ENCODE data around the gene NDNF. TPM values are rescaled to one million over a fixed set of nuclear protein-coding genes. Genes with fewer than 3 reads are reported as not detected.

NDNF gene
- total RNA-seq, 2 donors from 2014 or later: 5.2 to 5.7 TPM

GRCh38 chr4:121069430-121069829, 2.9 kb downstream of the NDNF start:
- Histone ChIP-seq H3K4me3 (no peak overlapping the region), H3K9me3 (no peaks in the 10 kb centered on the region), H3K27ac (no peak overlapping the region), H3K4me1 (replicated peaks) (no peaks in the 10 kb centered on the region), H3K27me3 (replicated peaks; ENCODE audit: insufficient read depth) (no peaks in the 10 kb centered on the region), H3K36me3 (no peaks in the 10 kb centered on the region)
- 82% methylated on average over 1 of the region's 1 CpG for WGBS
- intact Hi-C loops (cut with DNase I): no loop called here
- TF ChIP-seq POLR2AphosphoS5 (IDR thresholded peaks at IDR 0.05) (no peak), POLR2A (IDR thresholded peaks at IDR 0.05) (no peak), CTCF (IDR thresholded peaks at IDR 0.05) (no peak)
- no peak for DNase-seq (ENCODE audit: low spot score)

GRCh38 chr4:121064482-121064881, 7.9 kb downstream of the NDNF start:
- intact Hi-C loops (cut with DNase I): no loop called here
- TF ChIP-seq CTCF (IDR thresholded peaks at IDR 0.05) (no peak), POLR2AphosphoS5 (IDR thresholded peaks at IDR 0.05) (no peak), POLR2A (IDR thresholded peaks at IDR 0.05) (no peak)
- Histone ChIP-seq H3K36me3 (no peaks in the 10 kb centered on the region), H3K27me3 (replicated peaks; ENCODE audit: insufficient read depth) (no peaks in the 10 kb centered on the region), H3K27ac (no peak overlapping the region), H3K4me3 (no peak overlapping the region), H3K9me3 (no peaks in the 10 kb centered on the region), H3K4me1 (replicated peaks) (no peaks in the 10 kb centered on the region)
- no peak for DNase-seq (ENCODE audit: low spot score)
- 70% methylated on average over 3 of the region's 3 CpGs for WGBS

- intact Hi-C loops (cut with DNase I): no loop called here
These were observed 9.8 kb downstream of the NDNF start for GRCh38 chr4:121062521-121062920.

GRCh38 chr4:121061861-121062260, 10.5 kb downstream of the NDNF start:
- Histone ChIP-seq H3K27me3 (replicated peaks; ENCODE audit: insufficient read depth) (no peaks in the 10 kb centered on the region), H3K36me3 (no peaks in the 10 kb centered on the region), H3K4me1 (replicated peaks) (no peaks in the 10 kb centered on the region), H3K9me3 (no peaks in the 10 kb centered on the region), H3K4me3 (no peak overlapping the region), H3K27ac (no peak overlapping the region)
- no peak for TF ChIP-seq POLR2A (IDR thresholded peaks at IDR 0.05)
- TF ChIP-seq POLR2AphosphoS5 (IDR thresholded peaks at IDR 0.05): no peak
- no peak for TF ChIP-seq CTCF (IDR thresholded peaks at IDR 0.05)
- intact Hi-C loops (cut with DNase I): no loop called here
- no peak for DNase-seq (ENCODE audit: low spot score)
- WGBS: 43% methylated on average over 3 of the region's 3 CpGs

More at GRCh38 chr4:121062521-121062920, 9.8 kb downstream of the NDNF start:
- Histone ChIP-seq H3K36me3 (no peaks in the 10 kb centered on the region), H3K27ac (no peak overlapping the region), H3K4me1 (replicated peaks) (no peaks in the 10 kb centered on the region), H3K9me3 (no peaks in the 10 kb centered on the region), H3K4me3 (no peak overlapping the region), H3K27me3 (replicated peaks; ENCODE audit: insufficient read depth) (no peaks in the 10 kb centered on the region)
- DNase-seq (ENCODE audit: low spot score): no peak
- TF ChIP-seq POLR2AphosphoS5 (IDR thresholded peaks at IDR 0.05): no peak
- no peak for TF ChIP-seq POLR2A (IDR thresholded peaks at IDR 0.05)
- no peak for TF ChIP-seq CTCF (IDR thresholded peaks at IDR 0.05)
- WGBS: 21% methylated on average over 5 of the region's 5 CpGs

GRCh38 chr4:121061215-121061614, 11.1 kb downstream of the NDNF start:
- no peak for TF ChIP-seq POLR2A (IDR thresholded peaks at IDR 0.05)
- TF ChIP-seq POLR2AphosphoS5 (IDR thresholded peaks at IDR 0.05): no peak
- TF ChIP-seq CTCF (IDR thresholded peaks at IDR 0.05): no peak
- H3K27me3 ChIP-seq (replicated peaks; ENCODE audit: insufficient read depth): no peaks in the 10 kb centered on the region
- 84% methylated on average over 12 of the region's 12 CpGs for WGBS
- no peaks in the 10 kb centered on the region for H3K9me3 ChIP-seq
- no peak for DNase-seq (ENCODE audit: low spot score)
- intact Hi-C loops (cut with DNase I): no loop called here
- no peak overlapping the region for H3K4me3 ChIP-seq
- H3K27ac ChIP-seq: no peak overlapping the region
- H3K36me3 ChIP-seq: no peaks in the 10 kb centered on the region
- H3K4me1 ChIP-seq (replicated peaks): no peaks in the 10 kb centered on the region

Measured in prostate gland (tissue), 2 donors.